Stimulated activated naive CD8-positive, alpha-beta T cell treated with anti-CD3 and anti-CD28 coated beads, Interleukin-15, Interleukin-2, amounts not matched to agents 100 U/mL and 50 U/mL, for 24 hours (primary cell): ENCODE results near the gene PTGDR2.
A peak's percentile ranks its signal among the peaks of the same experiment; 100 is the strongest.

Source experiments
- ATAC-seq: fragments of 150-1000 bp; cut with Tn5 transposase; one replicate; pipeline ENCODE4 v1.10.0; 2021
- DNase-seq: peaks from one replicate; pipeline ENCODE4 v3.0.0; 2021

The PTGDR2 gene

GRCh38 chr11:60855726-60856633 lies at the start of gene PTGDR2:
TSS of gene PTGDR2 (minus strand) at chr11:60855950. CDS start at chr11:60853722, 2,228 bp downstream.
- no peak for DNase-seq
- no peak for ATAC-seq

GRCh38 chr11:60905047-60905446 lies 49.3 kb upstream of the PTGDR2 start:
- DNase-seq (no peak), ATAC-seq (no peak)

- DNase-seq (no peak), ATAC-seq (no peak)
Measured at GRCh38 chr11:60902625-60903024, 46.9 kb upstream of the PTGDR2 start.

GRCh38 chr11:60900673-60901404 lies 45.1 kb upstream of the PTGDR2 start:
- no peak for DNase-seq
- no peak for ATAC-seq

GRCh38 chr11:60899977-60900376 lies 44.2 kb upstream of the PTGDR2 start:
- ATAC-seq: no peak

GRCh38 chr11:60899046-60899936 lies 43.5 kb upstream of the PTGDR2 start:
- no peak for ATAC-seq
- no peak for DNase-seq

More at GRCh38 chr11:60899977-60900376, 44.2 kb upstream of the PTGDR2 start:
- no peak for DNase-seq

GRCh38 chr11:60897496-60897895 lies 41.7 kb upstream of the PTGDR2 start:
- ATAC-seq (no peak), DNase-seq (no peak)

GRCh38 chr11:60895687-60896086 lies 39.9 kb upstream of the PTGDR2 start:
- ATAC-seq (no peak), DNase-seq (no peak)

- no peak for DNase-seq
- no peak for ATAC-seq
Measured at GRCh38 chr11:60891103-60891741, 35.5 kb upstream of the PTGDR2 start.

- DNase-seq (no peak), ATAC-seq (no peak)
Measured at GRCh38 chr11:60890696-60891095, 34.9 kb upstream of the PTGDR2 start.

GRCh38 chr11:60889869-60890311 lies 34.1 kb upstream of the PTGDR2 start:
- ATAC-seq (no peak), DNase-seq (no peak)

GRCh38 chr11:60887556-60887955 lies 31.8 kb upstream of the PTGDR2 start:
- ATAC-seq (peak; percentile 72), DNase-seq (no peak)

- DNase-seq (no peak), ATAC-seq (no peak)
Measured at GRCh38 chr11:60880643-60881282, 25.0 kb upstream of the PTGDR2 start.

- no peak for DNase-seq
- no peak for ATAC-seq
Measured at GRCh38 chr11:60879971-60880588, 24.3 kb upstream of the PTGDR2 start.

GRCh38 chr11:60879104-60879503 lies 23.4 kb upstream of the PTGDR2 start:
- ATAC-seq: no peak
- no peak for DNase-seq

GRCh38 chr11:60878245-60879101 lies 22.7 kb upstream of the PTGDR2 start:
- no peak for ATAC-seq
- no peak for DNase-seq

GRCh38 chr11:60876168-60876485 lies 20.4 kb upstream of the PTGDR2 start:
- ATAC-seq: no peak
- DNase-seq: no peak

- no peak for ATAC-seq
- DNase-seq: no peak
Measured at GRCh38 chr11:60875366-60876167, 19.8 kb upstream of the PTGDR2 start.
